ENCODE data around the gene LRG1. TPM values are rescaled to one million over a fixed set of nuclear protein-coding genes. Genes with fewer than 3 reads are reported as not detected.

The LRG1 gene
- 1 to 10 TPM in 1 of 2 donors, under 1 TPM in 1; 0.23 to 3.0 TPM for total RNA-seq

- H3K9me3 Mint-ChIP-seq: peaks cover 0 to 3% of the 10 kb centered on the region in 2 donors
- H3K36me3 Mint-ChIP-seq: peaks cover 0 to 19% of the 10 kb centered on the region in 2 donors
- H3K27ac Mint-ChIP-seq: peak within 1 kb of the TSS in 1 of 2 donors; percentile 75
- DNase-seq (ENCODE audit: low spot score in 2 of 2) (no peak), ATAC-seq (peak; percentile 62 to 69)
Measured at GRCh38 chr19:4539693-4540581, at the start of gene LRG1. LRG1 (minus strand) TSS chr19:4540036; CDS start chr19:4540013, 23 bp downstream.

- H3K36me3 Mint-ChIP-seq: no peaks in the 10 kb centered on the region
- no peak for ATAC-seq
- H3K27ac Mint-ChIP-seq: no peak overlapping the region
- H3K9me3 Mint-ChIP-seq: no peaks in the 10 kb centered on the region
- no peak for DNase-seq (ENCODE audit: low spot score in 2 of 2)
Measured at GRCh38 chr19:4588291-4588761, 48.5 kb upstream of the LRG1 start.

DNA sequence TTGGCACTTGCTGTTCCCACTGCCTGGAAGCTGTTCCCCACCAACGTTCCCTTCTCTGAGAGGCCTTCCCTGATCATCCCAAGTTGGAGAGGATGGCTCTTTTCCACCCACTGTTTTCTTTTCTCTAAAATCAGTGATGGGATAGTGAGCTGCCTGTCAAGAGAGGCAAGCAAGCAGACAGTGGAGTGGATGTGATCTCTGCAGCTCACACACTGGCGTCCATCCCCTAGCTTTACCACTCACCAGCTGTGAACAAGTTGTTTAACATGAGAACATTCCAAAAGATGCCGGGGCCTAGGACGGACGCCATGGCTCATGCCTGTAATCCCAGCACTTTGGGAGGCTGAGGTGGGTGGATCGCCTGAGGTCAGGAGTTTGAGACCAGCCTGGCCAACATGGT lies 47.7 kb upstream of the LRG1 start:
- H3K27ac Mint-ChIP-seq: no peak overlapping the region
- no peak for DNase-seq (ENCODE audit: low spot score in 2 of 2)
- H3K9me3 Mint-ChIP-seq: no peaks in the 10 kb centered on the region
- no peak for ATAC-seq
- peaks cover 0 to 1% of the 10 kb centered on the region in 2 donors for H3K36me3 Mint-ChIP-seq

DNA sequence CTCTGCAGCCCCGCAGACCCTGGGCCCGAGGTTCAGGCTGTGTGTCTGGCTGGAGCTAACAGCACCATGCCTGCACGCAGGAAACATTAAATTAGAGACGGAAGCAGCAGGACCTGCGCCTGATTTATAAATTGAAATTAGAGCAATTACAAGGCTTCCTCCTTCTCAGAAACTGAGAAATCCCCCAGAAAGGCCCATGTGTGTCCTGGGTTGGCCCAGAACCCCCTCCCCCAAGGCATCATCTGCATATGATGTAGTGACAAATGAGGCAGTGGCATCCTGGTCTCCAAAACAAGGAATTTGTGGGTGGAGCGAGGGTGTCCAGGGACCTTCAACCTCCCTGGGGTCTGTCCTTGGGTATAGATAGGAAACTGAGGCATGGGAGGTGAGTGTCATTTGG lies 46.9 kb upstream of the LRG1 start:
- H3K9me3 Mint-ChIP-seq: no peaks in the 10 kb centered on the region
- ATAC-seq (no peak), DNase-seq (ENCODE audit: low spot score in 2 of 2) (no peak)
- no peak overlapping the region for H3K27ac Mint-ChIP-seq
- peaks cover 0 to 8% of the 10 kb centered on the region in 2 donors for H3K36me3 Mint-ChIP-seq

DNA sequence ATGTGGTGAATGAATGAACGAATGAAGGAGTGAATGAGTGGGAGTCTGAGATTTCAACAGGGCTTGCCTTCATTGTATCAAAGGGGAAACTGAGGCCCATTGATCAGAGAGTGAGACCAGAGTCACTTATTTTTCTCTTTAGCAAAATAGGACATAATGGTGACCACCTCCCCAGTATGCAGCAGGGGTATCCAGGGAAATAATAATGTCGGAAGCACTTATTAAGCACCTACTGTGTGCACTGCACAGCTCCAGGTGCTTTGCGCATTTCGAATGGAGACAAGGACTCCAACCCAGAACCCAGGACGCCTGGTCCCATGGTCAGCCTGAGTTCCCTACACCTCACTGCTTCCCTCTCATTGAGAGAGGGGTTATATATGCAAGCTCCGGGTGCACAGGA lies 46.4 kb upstream of the LRG1 start:
- Mint-ChIP-seq H3K9me3 (no peaks in the 10 kb centered on the region), H3K36me3 (peaks cover 0 to 8% of the 10 kb centered on the region in 2 donors), H3K27ac (no peak overlapping the region)
- no peak for ATAC-seq
- DNase-seq (ENCODE audit: low spot score in 2 of 2): no peak

DNA sequence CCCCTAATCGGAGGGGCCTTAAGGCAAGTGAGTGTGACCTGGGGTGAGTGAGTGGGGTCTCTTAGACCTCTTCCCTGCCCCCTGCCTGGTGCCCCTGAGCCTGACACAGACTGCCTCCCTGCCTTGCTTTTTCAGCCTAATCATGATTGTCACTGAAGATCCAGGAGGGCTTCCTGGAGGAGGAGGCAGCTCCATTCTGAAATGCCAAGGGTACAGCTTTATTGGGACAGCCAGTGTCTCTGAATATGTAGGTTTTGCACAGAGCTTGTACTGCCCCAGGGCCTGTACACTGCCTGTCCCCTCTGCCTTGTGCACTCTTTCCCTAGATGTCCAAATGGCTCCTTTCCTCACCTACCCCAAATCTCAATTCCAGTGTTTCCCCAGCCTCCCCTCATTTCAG lies 45.7 kb upstream of the LRG1 start:
- peaks cover 0 to 8% of the 10 kb centered on the region in 2 donors for H3K36me3 Mint-ChIP-seq
- DNase-seq (ENCODE audit: low spot score in 2 of 2) (no peak), ATAC-seq (no peak)
- H3K9me3 Mint-ChIP-seq: no peaks in the 10 kb centered on the region
- no peak overlapping the region for H3K27ac Mint-ChIP-seq

- no peak overlapping the region for H3K27ac Mint-ChIP-seq
- ATAC-seq: no peak
- H3K9me3 Mint-ChIP-seq: no peaks in the 10 kb centered on the region
- no peak for DNase-seq (ENCODE audit: low spot score in 2 of 2)
- H3K36me3 Mint-ChIP-seq: peaks cover 0 to 8% of the 10 kb centered on the region in 2 donors
Measured at GRCh38 chr19:4584670-4585460, 45.0 kb upstream of the LRG1 start.

- Mint-ChIP-seq H3K36me3 (peaks cover 0 to 8% of the 10 kb centered on the region in 2 donors), H3K27ac (no peak overlapping the region), H3K9me3 (no peaks in the 10 kb centered on the region)
- ATAC-seq (peak; percentile 18 to 58), DNase-seq (ENCODE audit: low spot score in 2 of 2) (peak in 1 of 2 donors; percentile 55)
Measured at GRCh38 chr19:4583961-4584669, 44.3 kb upstream of the LRG1 start.

- no peak for DNase-seq (ENCODE audit: low spot score in 2 of 2)
- no peak for ATAC-seq
- H3K9me3 Mint-ChIP-seq: no peaks in the 10 kb centered on the region
- H3K27ac Mint-ChIP-seq: no peak overlapping the region
- H3K36me3 Mint-ChIP-seq: peaks cover 0 to 8% of the 10 kb centered on the region in 2 donors
Measured at GRCh38 chr19:4582980-4583842, 43.4 kb upstream of the LRG1 start.

- no peak for DNase-seq (ENCODE audit: low spot score in 2 of 2)
- no peaks in the 10 kb centered on the region for H3K9me3 Mint-ChIP-seq
- H3K27ac Mint-ChIP-seq: no peak overlapping the region
- peaks cover 0 to 8% of the 10 kb centered on the region in 2 donors for H3K36me3 Mint-ChIP-seq
- ATAC-seq: peak in 1 of 2 donors; percentile 36
Measured at GRCh38 chr19:4581666-4582553, 42.1 kb upstream of the LRG1 start.

DNA sequence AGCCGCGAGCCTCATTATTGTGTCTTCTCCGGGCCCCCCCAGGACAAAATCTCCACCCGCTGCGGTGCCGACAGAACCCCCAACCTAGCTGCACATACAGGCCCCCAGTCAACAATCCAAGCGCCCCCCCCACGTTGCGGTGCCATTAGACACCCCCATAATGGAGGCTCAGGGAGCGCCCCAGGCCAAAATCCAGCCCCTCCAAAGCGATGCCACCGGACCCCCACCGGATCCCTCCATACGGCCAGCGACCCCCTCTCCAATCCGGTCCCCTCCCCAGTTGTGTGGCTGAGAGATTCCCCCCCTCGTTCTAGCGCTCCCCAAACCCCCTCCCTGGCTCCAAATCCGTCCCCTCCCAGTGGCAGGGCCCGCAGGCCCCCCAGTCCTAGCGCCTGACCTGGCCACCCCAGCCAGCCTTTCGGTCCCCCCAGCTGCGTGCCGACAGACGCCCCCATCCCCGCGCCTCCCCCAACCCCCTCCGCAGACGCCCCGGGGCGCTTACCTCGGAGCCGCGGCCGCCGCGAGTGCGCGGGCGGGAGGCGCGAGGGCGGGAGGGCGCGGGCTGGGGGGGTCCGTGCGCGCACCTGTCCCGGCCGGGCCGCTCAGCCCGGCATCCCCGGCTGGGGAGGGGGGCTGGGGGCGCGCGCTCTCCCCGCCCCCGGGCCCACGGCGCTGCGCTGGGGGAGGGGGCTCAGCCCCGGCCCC lies 41.3 kb upstream of the LRG1 start:
- Mint-ChIP-seq H3K27ac (no peak overlapping the region), H3K36me3 (peaks cover 0 to 8% of the 10 kb centered on the region in 2 donors), H3K9me3 (no peaks in the 10 kb centered on the region)
- no peak for DNase-seq (ENCODE audit: low spot score in 2 of 2)
- peak in 1 of 2 donors; percentile 11 for ATAC-seq

DNA sequence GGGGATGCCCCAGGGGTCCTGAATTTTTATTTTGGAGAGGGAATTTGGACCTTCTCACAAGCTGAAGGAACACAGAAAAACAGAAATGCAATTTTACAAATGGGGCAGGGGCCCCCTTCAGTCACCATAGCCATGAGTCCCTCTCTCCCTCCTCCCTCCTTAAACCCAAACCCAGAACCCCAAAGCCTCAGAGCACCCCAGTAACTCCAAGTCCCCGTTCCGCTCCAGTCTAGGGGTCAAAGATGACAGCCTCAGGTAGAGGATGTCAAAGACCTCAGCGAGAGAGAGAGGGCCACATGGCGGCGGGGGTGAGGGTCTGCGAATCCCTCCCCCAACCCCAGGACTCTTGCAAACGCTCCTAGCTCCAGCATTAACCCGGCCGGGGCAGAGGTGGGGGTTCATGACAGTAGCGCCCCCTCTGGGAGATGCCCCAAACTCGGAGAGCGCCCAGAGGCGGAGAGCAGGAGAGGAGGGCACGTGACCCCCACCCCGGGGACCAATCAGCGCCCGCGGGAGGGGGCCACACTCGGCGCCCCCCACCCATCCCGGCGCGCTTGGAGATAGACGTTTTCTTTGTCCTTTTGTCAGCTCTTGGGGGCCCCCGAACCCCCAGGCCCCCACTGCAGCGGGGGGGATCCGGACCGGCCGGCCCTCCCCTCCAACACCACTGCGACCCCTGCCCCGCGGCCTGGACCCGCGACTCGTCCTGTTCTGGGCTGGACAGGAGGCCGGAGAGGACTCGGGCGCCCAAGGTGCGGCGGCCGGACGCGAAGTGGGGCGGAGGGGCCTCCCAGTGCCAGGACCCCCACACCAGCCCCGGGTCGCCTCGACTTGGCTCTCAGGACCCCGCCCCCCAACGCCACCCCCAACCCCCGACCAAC lies 40.4 kb upstream of the LRG1 start:
- Mint-ChIP-seq H3K27ac (no peak overlapping the region), H3K9me3 (no peaks in the 10 kb centered on the region), H3K36me3 (peaks cover 0 to 8% of the 10 kb centered on the region in 2 donors)
- DNase-seq (ENCODE audit: low spot score in 2 of 2): no peak
- no peak for ATAC-seq

GRCh38 chr19:4579389-4579788 lies 39.6 kb upstream of the LRG1 start:
- H3K27ac Mint-ChIP-seq: no peak overlapping the region
- no peak for ATAC-seq

More at GRCh38 chr19:4579389-4579788, 39.6 kb upstream of the LRG1 start:
- DNase-seq (ENCODE audit: low spot score in 2 of 2): no peak
- Mint-ChIP-seq H3K36me3 (peaks cover 0 to 8% of the 10 kb centered on the region in 2 donors), H3K9me3 (no peaks in the 10 kb centered on the region)

Measured in activated naive CD4-positive, alpha-beta T cell treated with anti-CD3 and anti-CD28 coated beads, Interleukin-2, amount 50 U/mL, for 72 hours (primary cell).